Measurements from ENCODE around the gene NOX4. TPM values are rescaled to one million over a fixed set of nuclear protein-coding genes. Genes with fewer than 3 reads are reported as not detected.
"Not testable (repeated sequence)": the region's sequence is repeated elsewhere in the genome, so short reads cannot be mapped to it uniquely, and the experiment has no call there.

NOX4 gene
- total RNA-seq, 2 donors from 2014 or later: 5.9 to 20.2 TPM

DNA sequence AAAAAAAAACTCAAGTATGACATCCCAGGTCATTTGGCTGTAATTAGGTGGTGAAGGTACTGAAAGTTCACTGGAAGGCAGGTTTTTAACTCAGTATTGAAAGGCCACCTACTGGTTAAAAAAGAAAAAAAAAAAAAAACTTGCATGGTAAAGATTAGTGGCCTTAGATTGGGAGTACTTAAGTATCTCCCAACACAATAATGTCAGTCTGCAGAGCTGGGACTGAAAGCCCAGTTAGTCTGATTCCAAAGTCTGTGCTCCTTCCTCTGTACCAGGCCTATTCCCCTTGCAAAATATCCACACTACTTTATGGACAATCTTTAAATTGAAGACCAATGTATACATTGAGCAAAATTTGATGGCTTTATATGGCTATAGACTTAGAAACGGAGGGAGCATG, 85.5 kb downstream of the NOX4 start:
- H3K27ac ChIP-seq: no peak overlapping the region
- no peaks in the 10 kb centered on the region for H3K36me3 ChIP-seq
- H3K4me1 ChIP-seq: no peaks in the 10 kb centered on the region
- no peak overlapping the region for H3K4me3 ChIP-seq
- TF ChIP-seq, protein P1, sequence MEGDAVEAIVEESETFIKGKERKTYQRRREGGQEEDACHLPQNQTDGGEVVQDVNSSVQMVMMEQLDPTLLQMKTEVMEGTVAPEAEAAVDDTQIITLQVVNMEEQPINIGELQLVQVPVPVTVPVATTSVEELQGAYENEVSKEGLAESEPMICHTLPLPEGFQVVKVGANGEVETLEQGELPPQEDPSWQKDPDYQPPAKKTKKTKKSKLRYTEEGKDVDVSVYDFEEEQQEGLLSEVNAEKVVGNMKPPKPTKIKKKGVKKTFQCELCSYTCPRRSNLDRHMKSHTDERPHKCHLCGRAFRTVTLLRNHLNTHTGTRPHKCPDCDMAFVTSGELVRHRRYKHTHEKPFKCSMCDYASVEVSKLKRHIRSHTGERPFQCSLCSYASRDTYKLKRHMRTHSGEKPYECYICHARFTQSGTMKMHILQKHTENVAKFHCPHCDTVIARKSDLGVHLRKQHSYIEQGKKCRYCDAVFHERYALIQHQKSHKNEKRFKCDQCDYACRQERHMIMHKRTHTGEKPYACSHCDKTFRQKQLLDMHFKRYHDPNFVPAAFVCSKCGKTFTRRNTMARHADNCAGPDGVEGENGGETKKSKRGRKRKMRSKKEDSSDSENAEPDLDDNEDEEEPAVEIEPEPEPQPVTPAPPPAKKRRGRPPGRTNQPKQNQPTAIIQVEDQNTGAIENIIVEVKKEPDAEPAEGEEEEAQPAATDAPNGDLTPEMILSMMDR (IDR thresholded peaks at IDR 0.05): no peak
- H3K9me3 ChIP-seq: no peaks in the 10 kb centered on the region
- no peaks in the 10 kb centered on the region for H3K27me3 ChIP-seq
- DNase-seq (ENCODE audit: low spot score): no peak

DNA sequence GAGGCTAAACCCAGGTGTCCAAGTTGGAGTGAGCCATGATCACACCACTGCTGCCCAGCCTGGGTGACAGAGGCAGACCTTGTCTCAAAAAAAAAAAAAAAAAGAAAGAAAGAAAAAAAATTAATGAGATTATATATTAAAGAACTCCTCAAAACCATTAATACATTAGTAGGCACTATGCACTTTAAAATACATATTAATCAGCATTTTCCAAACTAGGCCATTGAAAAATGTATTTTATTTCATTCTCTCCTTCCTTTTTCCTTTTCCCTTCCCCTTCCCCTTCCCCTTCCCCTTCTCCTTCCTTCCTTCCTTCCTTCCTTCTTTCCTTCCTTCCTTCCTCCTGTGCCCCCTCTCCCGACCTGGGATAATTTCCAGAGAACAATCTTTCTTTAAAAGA, 99.5 kb downstream of the NOX4 start:
- DNase-seq (ENCODE audit: low spot score); H3K9me3 ChIP-seq; H3K36me3 ChIP-seq; H3K27me3 ChIP-seq; H3K4me1 ChIP-seq; H3K27ac ChIP-seq; H3K4me3 ChIP-seq: not testable (repeated sequence)

DNA sequence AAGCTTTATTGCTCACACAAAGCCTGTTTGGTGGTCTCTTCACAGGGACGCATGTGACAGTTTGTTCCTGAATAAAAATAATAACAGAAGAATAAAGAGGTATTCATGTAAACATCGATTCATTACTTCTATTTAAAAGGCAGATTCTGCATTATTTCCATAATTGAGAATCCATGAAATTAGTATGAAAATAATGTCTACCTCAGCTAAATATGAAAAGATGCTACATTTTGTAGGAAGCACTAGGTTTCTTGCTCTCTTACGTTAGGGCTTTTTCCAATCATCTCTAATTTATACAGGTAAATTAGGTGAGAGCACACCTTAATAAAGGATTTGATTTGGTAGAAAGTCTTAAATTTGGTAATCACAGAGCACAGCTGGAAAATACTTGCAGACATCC, 103.7 kb downstream of the NOX4 start:
- H3K4me3 ChIP-seq; H3K27ac ChIP-seq; DNase-seq (ENCODE audit: low spot score); H3K36me3 ChIP-seq; H3K27me3 ChIP-seq; H3K9me3 ChIP-seq; H3K4me1 ChIP-seq: not testable (repeated sequence)

DNA sequence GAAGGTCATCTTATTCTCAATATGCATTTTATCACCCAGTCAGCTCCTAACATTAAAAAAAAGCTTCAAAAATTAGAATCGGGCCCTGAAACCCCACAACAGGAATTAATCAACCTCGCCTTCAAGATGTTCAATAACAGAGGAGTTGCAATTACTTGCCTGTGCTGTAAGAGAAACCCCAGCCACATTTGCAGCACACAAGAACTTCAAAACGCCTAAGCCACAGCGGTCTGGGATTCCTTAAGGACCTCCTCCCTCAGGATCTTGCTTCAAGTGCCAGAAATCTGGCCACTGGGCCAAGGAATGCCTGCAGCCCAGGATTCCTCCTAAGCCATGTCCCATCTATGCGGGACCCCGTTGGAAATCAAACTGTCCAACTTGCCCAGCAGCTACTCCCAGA, 108.2 kb downstream of the NOX4 start:
- not testable (repeated sequence) for H3K9me3 ChIP-seq; DNase-seq (ENCODE audit: low spot score); H3K36me3 ChIP-seq; H3K4me1 ChIP-seq; H3K27me3 ChIP-seq; H3K4me3 ChIP-seq
- peak overlapping the region in 1 of 2 donors; percentile 35 for H3K27ac ChIP-seq

DNA sequence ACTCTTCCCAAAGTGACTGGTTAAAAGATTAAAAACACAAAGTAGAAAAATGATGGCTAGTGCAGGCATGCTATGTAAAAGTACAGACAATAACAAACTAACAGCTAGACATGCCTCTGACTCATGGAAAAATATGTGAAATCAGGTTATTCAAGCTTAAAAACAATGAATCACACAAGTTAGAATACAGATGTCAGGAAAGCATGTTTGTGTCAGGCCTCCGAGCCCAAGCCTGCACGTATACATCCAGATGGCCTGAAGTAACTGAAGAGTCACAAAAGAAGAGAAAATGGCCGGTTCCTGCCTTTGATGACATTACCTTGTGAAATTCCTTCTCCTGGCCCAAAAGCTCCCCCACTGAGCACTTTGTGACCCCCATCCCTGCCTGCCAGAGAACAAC, 110.1 kb downstream of the NOX4 start:
- peaks cover 0 to 10% of the 10 kb centered on the region in 2 donors for H3K9me3 ChIP-seq
- H3K27me3 ChIP-seq: no peaks in the 10 kb centered on the region
- no peak overlapping the region for H3K4me3 ChIP-seq
- DNase-seq (ENCODE audit: low spot score): peak; percentile 67
- H3K36me3 ChIP-seq: no peaks in the 10 kb centered on the region
- H3K27ac ChIP-seq: peak overlapping the region; percentile 46 to 76
- TF ChIP-seq, protein P1 (IDR thresholded peaks at IDR 0.05): no peak
- no peaks in the 10 kb centered on the region for H3K4me1 ChIP-seq

DNA sequence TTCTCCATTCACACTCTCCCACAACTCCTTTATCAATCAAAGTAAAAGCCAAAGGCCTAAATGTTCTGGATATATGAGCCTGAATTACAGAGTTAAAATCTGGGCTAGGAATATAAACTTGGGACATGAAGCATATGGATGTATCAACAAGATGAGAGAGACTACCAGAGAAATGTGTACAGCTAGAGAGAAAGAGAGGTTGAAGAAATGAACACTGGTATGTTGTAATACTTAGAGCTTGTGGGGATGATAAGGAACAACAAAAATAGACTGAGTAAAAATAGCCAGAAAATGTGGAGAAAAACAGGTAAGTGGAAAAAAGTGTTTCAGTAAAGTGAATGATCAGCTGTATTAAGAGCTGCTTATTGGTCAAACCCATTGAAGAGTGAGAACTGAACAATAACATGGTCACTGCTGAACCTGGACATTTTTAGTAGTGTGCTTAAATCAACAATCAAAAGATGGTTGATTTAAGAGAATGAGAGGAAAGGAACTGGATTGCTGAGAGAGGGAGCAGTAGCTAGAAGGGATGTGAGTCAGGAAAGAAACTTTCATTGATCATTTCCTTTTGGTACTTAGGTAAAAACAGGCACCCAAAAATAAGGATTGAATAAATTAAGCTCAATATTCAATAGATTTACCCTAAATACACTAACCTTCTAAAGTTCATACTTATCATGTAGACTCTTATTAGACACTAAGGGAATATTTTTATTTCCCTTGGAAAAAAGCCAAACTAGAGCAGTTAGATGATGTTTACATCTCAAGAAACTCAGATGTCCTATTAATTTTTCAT, 111.0 kb downstream of the NOX4 start:
- not testable (repeated sequence) for H3K9me3 ChIP-seq, H3K4me1 ChIP-seq
- H3K27ac ChIP-seq: peak overlapping the region; percentile 46 to 67

DNA sequence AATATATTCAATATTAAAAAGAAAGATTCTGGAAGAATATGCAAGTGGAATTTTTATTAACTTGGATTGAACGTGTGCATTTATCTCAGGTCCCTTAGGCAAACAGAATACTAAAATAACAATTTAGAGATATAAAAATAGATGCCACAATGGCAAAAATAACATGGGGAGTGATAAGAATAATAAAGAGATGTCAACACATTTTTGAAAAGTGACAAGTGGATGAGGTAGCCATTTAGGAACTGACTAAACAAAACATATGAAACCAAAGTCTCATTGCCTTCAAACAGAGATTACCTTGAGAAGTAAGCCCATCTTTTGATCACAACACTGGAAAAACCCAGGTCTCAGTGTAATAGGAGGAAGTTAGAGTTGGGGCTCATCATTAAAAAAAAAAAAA, 112.2 kb downstream of the NOX4 start:
- peak overlapping the region in 1 of 2 donors; percentile 11 for H3K27ac ChIP-seq

More for the DNA sequence above, 111.0 kb downstream of the NOX4 start:
- H3K4me3 ChIP-seq; H3K36me3 ChIP-seq; H3K27me3 ChIP-seq; DNase-seq (ENCODE audit: low spot score): not testable (repeated sequence)

DNA sequence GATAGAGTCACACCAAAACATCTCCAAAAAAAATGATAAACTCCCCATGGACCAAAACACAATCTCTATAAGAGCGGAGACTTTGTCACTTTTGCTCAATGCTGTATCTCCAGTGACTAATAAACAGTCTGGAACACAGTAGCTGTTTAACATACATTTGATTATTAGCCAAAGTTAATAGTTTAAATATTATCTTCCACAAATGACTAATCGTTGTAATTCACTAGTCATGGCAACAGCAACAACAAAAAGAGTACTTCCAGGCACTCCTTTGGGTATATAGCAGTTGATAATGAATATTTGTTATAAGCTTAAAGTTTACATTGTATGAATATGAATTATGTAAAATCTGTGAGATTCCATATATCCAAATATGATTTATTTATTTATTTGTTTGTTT, 121.8 kb downstream of the NOX4 start:
- not testable (repeated sequence) for H3K36me3 ChIP-seq; H3K9me3 ChIP-seq; H3K4me1 ChIP-seq; H3K27me3 ChIP-seq; H3K4me3 ChIP-seq; H3K27ac ChIP-seq; DNase-seq (ENCODE audit: low spot score)

More for the DNA sequence above, 112.2 kb downstream of the NOX4 start:
- not testable (repeated sequence) for H3K9me3 ChIP-seq; H3K36me3 ChIP-seq; H3K27me3 ChIP-seq; DNase-seq (ENCODE audit: low spot score); H3K4me3 ChIP-seq; H3K4me1 ChIP-seq

DNA sequence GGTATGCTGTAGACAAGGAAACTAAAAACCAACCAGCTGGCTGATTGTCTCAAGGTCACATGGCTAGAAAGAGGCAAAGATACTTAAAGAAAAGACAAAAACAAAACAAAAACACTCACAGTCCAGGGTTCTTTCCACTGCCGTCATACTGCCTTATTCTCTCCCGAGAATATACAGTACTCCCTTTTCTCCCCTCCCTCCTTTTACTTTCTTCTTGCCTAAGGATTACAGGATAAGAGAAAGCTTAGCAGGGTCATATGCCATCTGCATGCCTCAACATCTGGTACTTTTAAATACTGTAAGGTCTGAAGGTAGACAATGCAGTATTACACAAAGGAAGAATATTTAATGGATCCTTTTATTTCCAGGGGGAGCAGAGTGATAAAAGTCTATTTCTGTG, 126.3 kb downstream of the NOX4 start:
- H3K4me1 ChIP-seq; H3K4me3 ChIP-seq; H3K9me3 ChIP-seq; DNase-seq (ENCODE audit: low spot score); H3K27me3 ChIP-seq; H3K36me3 ChIP-seq; H3K27ac ChIP-seq: not testable (repeated sequence)
